Umbilical cord (tissue), 2 donors: ENCODE results near the gene GRK4. TPM values are rescaled to one million over a fixed set of nuclear protein-coding genes. Genes with fewer than 3 reads are reported as not detected.
"Not testable (repeated sequence)": the region's sequence is repeated elsewhere in the genome, so short reads cannot be mapped to it uniquely, and the experiment has no call there.

Experiments
- DNase-seq: peaks from one replicate; pipeline ENCODE4 v3.0.0-alpha.2; 2015; ENCODE audit warnings: low spot score
- total RNA-seq: library from RNA; depleted of rRNA; stranded (reverse); fragments of >200 nt; gene quantifications from one replicate; pipeline ENCODE4 v1.2.3, GENCODE V29; 2014; ENCODE audit warnings: low replicate concordance; ENCODE audit not compliant: insufficient read depth

The GRK4 gene
- total RNA-seq: 5.5 TPM

- peak; percentile 99 for DNase-seq
Observed at GRCh38 chr4:2963175-2963965, at the start of gene GRK4, which contains the start of gene NOP14. TSS of gene GRK4 (plus strand) at chr4:2963571. CDS start at chr4:2964071, 500 bp downstream. TSS of gene NOP14 (minus strand) at chr4:2963406. CDS start at chr4:2963319, 87 bp downstream.

- no peak for DNase-seq
Observed at GRCh38 chr4:2914256-2915126, 48.9 kb upstream of the GRK4 start.

- no peak for DNase-seq
Observed at GRCh38 chr4:2915789-2916188, 47.6 kb upstream of the GRK4 start.

GRCh38 chr4:2916696-2917095, 46.7 kb upstream of the GRK4 start:
- DNase-seq: not testable (repeated sequence)

GRCh38 chr4:2918300-2918699, 45.1 kb upstream of the GRK4 start:
- DNase-seq: not testable (repeated sequence)

GRCh38 chr4:2918714-2919113, 44.7 kb upstream of the GRK4 start:
- not testable (repeated sequence) for DNase-seq

- not testable (repeated sequence) for DNase-seq
Observed at GRCh38 chr4:2922453-2923101, 40.8 kb upstream of the GRK4 start.

- DNase-seq: no peak
Observed at GRCh38 chr4:2923141-2923551, 40.2 kb upstream of the GRK4 start.

- no peak for DNase-seq
Observed at GRCh38 chr4:2923668-2924173, 39.6 kb upstream of the GRK4 start.

- DNase-seq: no peak
Observed at GRCh38 chr4:2924286-2924685, 39.1 kb upstream of the GRK4 start.

GRCh38 chr4:2924765-2925301, 38.5 kb upstream of the GRK4 start:
- DNase-seq: no peak

- DNase-seq: no peak
Observed at GRCh38 chr4:2925496-2925895, 37.9 kb upstream of the GRK4 start.

- DNase-seq: no peak
Observed at GRCh38 chr4:2925931-2926860, 37.2 kb upstream of the GRK4 start.

- DNase-seq: no peak
Observed at GRCh38 chr4:2927016-2927695, 36.2 kb upstream of the GRK4 start.

GRCh38 chr4:2927696-2928075, 35.7 kb upstream of the GRK4 start:
- no peak for DNase-seq

- no peak for DNase-seq
Observed at GRCh38 chr4:2928242-2929176, 34.9 kb upstream of the GRK4 start.

GRCh38 chr4:2929469-2929868, 33.9 kb upstream of the GRK4 start:
- no peak for DNase-seq

- DNase-seq: no peak
Observed at GRCh38 chr4:2930135-2930757, 33.1 kb upstream of the GRK4 start.
